Caco-2 (cell line): Measurements from ENCODE around the gene DNAH10. TPM values are rescaled to one million over a fixed set of nuclear protein-coding genes. Genes with fewer than 3 reads are reported as not detected.
"Not testable (repeated sequence)": the region's sequence is repeated elsewhere in the genome, so short reads cannot be mapped to it uniquely, and the experiment has no call there.

ENCODE experiments used
- BruUV-seq: library from RNA; stranded (reverse); fragments of 400-500 nt; replicated peaks from 2 replicates; lab custom pipeline; 2021; lab: Mats Ljungman, UMichigan
- CTCF ChIA-PET: fragments of 300-600 bp; sonication (Branson Sonifier 250); formaldehyde crosslinking; loops from one replicate; lab custom pipeline; 2022; ENCODE audit warnings: antibody characterized with exemption; lab: Charles Lee
- POLR2A ChIA-PET: fragments of 300-600 bp; sonication (Branson Sonifier 250); formaldehyde crosslinking; loops from one replicate; lab custom pipeline; 2022; ENCODE audit warnings: antibody characterized with exemption; lab: Charles Lee
- DNase-seq, 2 experiments: peaks; one replicate each; pipeline versions ENCODE4 v3.0.0 to v3.0.0-alpha.2; 2020 to 2022
- H3K27me3 ChIP-seq: replicated peaks from 2 replicates; pipeline ENCODE4 v1.6.0; 2011; ENCODE audit warnings: low read length; ENCODE audit not compliant: control insufficient read depth, insufficient read depth
- H3K36me3 ChIP-seq: 2 replicates; pipeline ENCODE4 v1.5.1; 2011; ENCODE audit warnings: low read length; ENCODE audit not compliant: control insufficient read depth, insufficient read depth
- H3K4me1 ChIP-seq: fragments of 250-450 bp; sonication (Bioruptor Pico); 2 replicates; pipeline ENCODE4 v1.5.1; 2020; ENCODE audit warnings: mild to moderate bottlenecking
- H3K4me3 ChIP-seq: 2 replicates; pipeline ENCODE4 v1.5.1; 2011; ENCODE audit warnings: low read depth, mild to moderate bottlenecking, control low read depth, low read length
- H3K9me3 ChIP-seq: fragments of 250-450 bp; sonication (Bioruptor Pico); 2 replicates; pipeline ENCODE4 v1.5.1; 2020; ENCODE audit warnings: mild to moderate bottlenecking, moderate library complexity
- H3K27ac Mint-ChIP-seq: one replicate; pipeline ENCODE4 v1.8.0; 2022; ENCODE audit warnings: mixed read lengths; ENCODE audit not compliant: unreplicated experiment
- H3K27me3 Mint-ChIP-seq: one replicate; pipeline ENCODE4 v1.8.0; 2022; ENCODE audit warnings: mixed read lengths; ENCODE audit not compliant: insufficient read depth, unreplicated experiment
- H3K36me3 Mint-ChIP-seq: one replicate; pipeline ENCODE4 v1.8.0; 2022; ENCODE audit warnings: mild to moderate bottlenecking, mixed read lengths; ENCODE audit not compliant: insufficient read depth, unreplicated experiment
- H3K4me1 Mint-ChIP-seq: one replicate; pipeline ENCODE4 v1.8.0; 2022; ENCODE audit warnings: low read depth, mixed read lengths; ENCODE audit not compliant: unreplicated experiment
- H3K4me3 Mint-ChIP-seq: one replicate; pipeline ENCODE4 v1.8.0; 2022; ENCODE audit warnings: mild to moderate bottlenecking, moderate library complexity, mixed read lengths; ENCODE audit not compliant: unreplicated experiment
- H3K9me3 Mint-ChIP-seq: one replicate; pipeline ENCODE4 v1.8.0; 2022; ENCODE audit warnings: mixed read lengths; ENCODE audit not compliant: unreplicated experiment
- intact Hi-C: fragments of 100-400 bp; cut with micrococcal nuclease; formaldehyde crosslinking; loops from one replicate; pipeline ENCODE4 v1.10.0; 2022; ENCODE audit not compliant: unreplicated experiment
- total RNA-seq: library from RNA; stranded (reverse); gene quantifications from 2 replicates; pipeline ENCODE4 v1.2.3, GENCODE V29; 2022
- TF ChIP-seq, protein P1 (sequence below), 2 experiments: fragments of 200-600 bp in 1 of 2; IDR thresholded peaks; 1 replicate in 1 of 2; 2 replicates in 1 of 2; pipeline versions ENCODE4 v1.5.1 to v1.8.0; 2011 to 2022; ENCODE audit warnings: antibody characterized with exemption in 1 of 2, control low read depth in 1 of 2, inconsistent platforms in 1 of 2, low read depth in 1 of 2, low read length in 1 of 2, mild to moderate bottlenecking in 1 of 2, moderate library complexity in 1 of 2; ENCODE audit not compliant: insufficient read depth in 1 of 2, severe bottlenecking in 1 of 2, unreplicated experiment in 1 of 2

The DNAH10 gene
- total RNA-seq, 1 experiment from 2014 or later: 0.45 TPM

DNA sequence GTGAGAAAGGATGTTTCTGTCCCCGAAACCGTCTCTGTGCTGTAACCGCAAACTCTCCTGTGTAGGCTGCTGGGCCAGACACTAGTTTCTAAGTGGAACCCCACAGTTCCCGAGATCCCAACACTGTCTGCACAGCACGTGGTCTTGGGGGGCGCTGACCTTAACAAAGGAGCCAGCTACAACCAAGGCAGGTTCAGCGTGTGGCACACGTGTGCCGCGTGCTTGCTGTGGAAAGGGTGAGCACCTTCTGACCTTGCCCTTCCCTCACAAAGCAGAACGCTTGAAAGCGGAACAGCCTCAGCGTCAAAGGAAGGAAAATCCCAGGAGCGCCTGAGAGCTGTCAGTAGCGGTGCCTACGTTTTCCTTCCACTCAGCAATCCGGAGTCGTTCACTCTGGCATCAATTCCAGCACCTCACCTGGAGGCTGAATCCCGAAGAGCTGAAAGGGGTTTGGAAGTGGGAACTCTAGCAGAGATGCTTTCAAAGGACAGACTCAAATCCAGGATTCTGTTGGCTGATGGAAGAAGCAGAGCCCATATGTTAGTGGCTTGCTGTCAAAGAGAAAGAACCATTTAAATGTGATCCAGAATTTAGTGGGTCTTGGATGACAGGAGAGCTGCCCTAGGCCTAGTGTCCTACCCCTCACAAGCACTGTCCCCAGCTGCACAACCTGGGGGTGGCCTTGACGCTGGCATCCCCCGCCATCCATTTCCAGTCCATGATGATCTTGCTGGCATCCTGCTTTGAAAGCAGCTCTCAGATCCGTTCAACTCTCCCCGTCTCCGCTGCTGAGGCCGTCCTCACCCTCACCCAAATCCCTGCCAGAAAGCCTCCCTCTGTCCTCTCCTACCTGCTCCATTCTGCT, 183.4 kb downstream of the DNAH10 start:
- H3K27me3 ChIP-seq: no peaks in the 10 kb centered on the region
- Mint-ChIP-seq H3K36me3 (peaks cover 9% of the 10 kb centered on the region), H3K9me3 (no peaks in the 10 kb centered on the region), H3K4me1 (no peaks in the 10 kb centered on the region), H3K4me3 (no peak overlapping the region), H3K27me3 (no peaks in the 10 kb centered on the region), H3K27ac (peak overlapping the region; percentile 13)
- H3K36me3 ChIP-seq: peaks cover 1% of the 10 kb centered on the region; the same call in 1 of the 2 replicates
- TF ChIP-seq, protein P1, sequence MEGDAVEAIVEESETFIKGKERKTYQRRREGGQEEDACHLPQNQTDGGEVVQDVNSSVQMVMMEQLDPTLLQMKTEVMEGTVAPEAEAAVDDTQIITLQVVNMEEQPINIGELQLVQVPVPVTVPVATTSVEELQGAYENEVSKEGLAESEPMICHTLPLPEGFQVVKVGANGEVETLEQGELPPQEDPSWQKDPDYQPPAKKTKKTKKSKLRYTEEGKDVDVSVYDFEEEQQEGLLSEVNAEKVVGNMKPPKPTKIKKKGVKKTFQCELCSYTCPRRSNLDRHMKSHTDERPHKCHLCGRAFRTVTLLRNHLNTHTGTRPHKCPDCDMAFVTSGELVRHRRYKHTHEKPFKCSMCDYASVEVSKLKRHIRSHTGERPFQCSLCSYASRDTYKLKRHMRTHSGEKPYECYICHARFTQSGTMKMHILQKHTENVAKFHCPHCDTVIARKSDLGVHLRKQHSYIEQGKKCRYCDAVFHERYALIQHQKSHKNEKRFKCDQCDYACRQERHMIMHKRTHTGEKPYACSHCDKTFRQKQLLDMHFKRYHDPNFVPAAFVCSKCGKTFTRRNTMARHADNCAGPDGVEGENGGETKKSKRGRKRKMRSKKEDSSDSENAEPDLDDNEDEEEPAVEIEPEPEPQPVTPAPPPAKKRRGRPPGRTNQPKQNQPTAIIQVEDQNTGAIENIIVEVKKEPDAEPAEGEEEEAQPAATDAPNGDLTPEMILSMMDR (IDR thresholded peaks at IDR 0.05; ENCODE audit: insufficient read depth in 1 of 2, low read depth in 1 of 2, low read length in 1 of 2, severe bottlenecking in 1 of 2, unreplicated experiment in 1 of 2): no peak
- H3K9me3 ChIP-seq: peaks cover 4% of the 10 kb centered on the region; the same call in 1 of the 2 replicates
- CTCF ChIA-PET: no interaction called here
- no peak for DNase-seq
- no TSS peak for BruUV-seq
- H3K4me3 ChIP-seq: no peak overlapping the region
- POLR2A ChIA-PET: no interaction called here
- intact Hi-C loops: no loop called here
- H3K4me1 ChIP-seq: peaks cover 12% of the 10 kb centered on the region

- H3K36me3 Mint-ChIP-seq: peaks cover 6% of the 10 kb centered on the region
Observed at GRCh38 chr12:123946152-123946515, 184.0 kb downstream of the DNAH10 start.

GRCh38 chr12:123946516-123947505, 184.7 kb downstream of the DNAH10 start:
- DNase-seq, POLR2A ChIA-PET, H3K27me3 Mint-ChIP-seq, H3K4me1 Mint-ChIP-seq, BruUV-seq, H3K4me3 ChIP-seq, intact Hi-C loops, H3K36me3 ChIP-seq, CTCF ChIA-PET, H3K4me3 Mint-ChIP-seq, H3K9me3 ChIP-seq, H3K27me3 ChIP-seq, H3K36me3 Mint-ChIP-seq, H3K9me3 Mint-ChIP-seq: not testable (repeated sequence)
- H3K27ac Mint-ChIP-seq: peak overlapping the region; percentile 13
- H3K4me1 ChIP-seq: peaks cover 12% of the 10 kb centered on the region

More at GRCh38 chr12:123946152-123946515, 184.0 kb downstream of the DNAH10 start:
- intact Hi-C loops: no loop called here
- Mint-ChIP-seq H3K4me1 (no peaks in the 10 kb centered on the region), H3K4me3 (no peak overlapping the region), H3K27ac (peak overlapping the region; percentile 13), H3K27me3 (no peaks in the 10 kb centered on the region), H3K9me3 (no peaks in the 10 kb centered on the region)
- TF ChIP-seq, protein P1 (IDR thresholded peaks at IDR 0.05; ENCODE audit: insufficient read depth in 1 of 2, low read depth in 1 of 2, low read length in 1 of 2, severe bottlenecking in 1 of 2, unreplicated experiment in 1 of 2): no peak
- DNase-seq: no peak
- Histone ChIP-seq H3K4me3 (no peak overlapping the region), H3K4me1 (peaks cover 12% of the 10 kb centered on the region), H3K27me3 (no peaks in the 10 kb centered on the region), H3K9me3 (peaks cover 4% of the 10 kb centered on the region; the same call in 1 of the 2 replicates), H3K36me3 (peaks cover 1% of the 10 kb centered on the region; the same call in 1 of the 2 replicates)
- ChIA-PET CTCF (no interaction called here), POLR2A (no interaction called here)
- BruUV-seq: no TSS peak

GRCh38 chr12:123947531-123947930, 185.4 kb downstream of the DNAH10 start:
- H3K9me3 ChIP-seq, H3K4me3 Mint-ChIP-seq, H3K36me3 ChIP-seq, intact Hi-C loops, H3K27me3 Mint-ChIP-seq, H3K27me3 ChIP-seq, H3K27ac Mint-ChIP-seq, DNase-seq, H3K9me3 Mint-ChIP-seq, H3K36me3 Mint-ChIP-seq, H3K4me3 ChIP-seq, POLR2A ChIA-PET, CTCF ChIA-PET, H3K4me1 Mint-ChIP-seq, BruUV-seq: not testable (repeated sequence)
- H3K4me1 ChIP-seq: peaks cover 12% of the 10 kb centered on the region
